GM23338 (cell line): ENCODE data around the gene RRBP1. TPM values are rescaled to one million over a fixed set of nuclear protein-coding genes. Genes with fewer than 3 reads are reported as not detected.

Source experiments
- ATAC-seq: fragments of 200-7000 bp; cut with Tn5 transposase; 3 replicates; pipeline ENCODE4 v1.9.1; 2020
- DNase-seq: peaks from one replicate; pipeline ENCODE4 v3.0.0-alpha.2; 2015; ENCODE audit warnings: low spot score
- H2AFZ ChIP-seq: fragments of 200-600 bp; sonication (generic); 2 replicates; pipeline ENCODE4 v1.8.0; 2016; ENCODE audit warnings: antibody characterized with exemption, mild to moderate bottlenecking, moderate library complexity
- H3F3A ChIP-seq: fragments of 200-600 bp; sonication (generic); replicated peaks from 2 replicates; pipeline ENCODE4 v1.8.0; 2017; ENCODE audit warnings: antibody characterized with exemption, mixed run types, low read depth
- H3K27ac ChIP-seq: fragments of 200-600 bp; sonication (generic); 2 replicates; pipeline ENCODE4 v1.6.1; 2016; ENCODE audit warnings: low read depth
- H3K27me3 ChIP-seq: fragments of 200-600 bp; sonication (generic); 2 replicates; pipeline ENCODE4 v1.8.0; 2016; ENCODE audit warnings: mild to moderate bottlenecking, mixed run types, moderate library complexity; ENCODE audit not compliant: insufficient read depth
- H3K36me3 ChIP-seq: fragments of 200-600 bp; sonication (generic); 2 replicates; pipeline ENCODE4 v1.8.0; 2016; ENCODE audit warnings: mild to moderate bottlenecking; ENCODE audit not compliant: insufficient read depth
- H3K4me1 ChIP-seq: fragments of 200-600 bp; sonication (generic); 2 replicates; pipeline ENCODE4 v1.8.0; 2016; ENCODE audit warnings: mild to moderate bottlenecking, moderate library complexity; ENCODE audit not compliant: insufficient read depth
- H3K4me2 ChIP-seq: fragments of 200-600 bp; sonication (generic); 2 replicates; pipeline ENCODE4 v1.7.1; 2017; ENCODE audit warnings: mixed run types
- H3K4me3 ChIP-seq: fragments of 200-600 bp; sonication (generic); 2 replicates; pipeline ENCODE4 v1.6.1; 2016; ENCODE audit warnings: mixed run types
- H3K79me2 ChIP-seq: fragments of 200-600 bp; sonication (generic); replicated peaks from 2 replicates; pipeline ENCODE4 v1.8.0; 2017; ENCODE audit warnings: mild to moderate bottlenecking; ENCODE audit not compliant: insufficient read depth
- H3K9me2 ChIP-seq: fragments of 200-600 bp; sonication (generic); 2 replicates; pipeline ENCODE4 v1.8.0; 2017; ENCODE audit not compliant: insufficient read depth
- H4K20me1 ChIP-seq: fragments of 200-600 bp; sonication (generic); replicated peaks from 2 replicates; pipeline ENCODE4 v1.8.0; 2017; ENCODE audit warnings: mild to moderate bottlenecking; ENCODE audit not compliant: insufficient read depth
- H3K27ac Mint-ChIP-seq: 2 replicates; pipeline ENCODE4 v1.8.0; 2020; ENCODE audit warnings: inconsistent platforms, mild to moderate bottlenecking, moderate library complexity, mixed read lengths
- H3K27me3 Mint-ChIP-seq: 3 replicates; pipeline ENCODE4 v1.8.0; 2022; ENCODE audit warnings: low read depth, mild to moderate bottlenecking, moderate library complexity, mixed read lengths, inconsistent platforms; ENCODE audit not compliant: insufficient read depth, poor library complexity
- H3K36me3 Mint-ChIP-seq: 3 replicates; pipeline ENCODE4 v1.8.0; 2021; ENCODE audit warnings: low read depth, mild to moderate bottlenecking, inconsistent platforms, moderate library complexity, mixed read lengths
- H3K4me1 Mint-ChIP-seq: 3 replicates; pipeline ENCODE4 v1.8.0; 2020; ENCODE audit warnings: mild to moderate bottlenecking, inconsistent platforms, mixed read lengths
- H3K4me3 Mint-ChIP-seq: 3 replicates; pipeline ENCODE4 v1.8.0; 2021; ENCODE audit warnings: moderate library complexity, mild to moderate bottlenecking, inconsistent platforms, mixed read lengths
- H3K9me3 Mint-ChIP-seq: 3 replicates; pipeline ENCODE4 v1.8.0; 2020; ENCODE audit warnings: moderate library complexity, mild to moderate bottlenecking, inconsistent platforms, mixed read lengths
- ETS1 ChIP-seq: IDR thresholded peaks from 2 replicates; pipeline ENCODE4 v1.6.1; 2016; ENCODE audit warnings: antibody characterized with exemption
- EZH2 ChIP-seq: fragments of 200-600 bp; sonication (generic); IDR thresholded peaks from one replicate; pipeline ENCODE4 v1.8.0; 2017; ENCODE audit warnings: antibody characterized with exemption, mild to moderate bottlenecking, low read depth; ENCODE audit not compliant: unreplicated experiment
- JUNB ChIP-seq: IDR thresholded peaks from one replicate; pipeline ENCODE4 v1.6.1; 2016; ENCODE audit warnings: antibody characterized with exemption; ENCODE audit not compliant: unreplicated experiment
- POLR2AphosphoS5 ChIP-seq: IDR thresholded peaks from 2 replicates; pipeline ENCODE4 v1.6.1; 2016; ENCODE audit warnings: antibody characterized with exemption, low read depth
- ZNF114 ChIP-seq: fragments of 250-450 bp; sonication (Bioruptor Pico); IDR thresholded peaks from 2 replicates; pipeline ENCODE4 v1.5.0; 2020; ENCODE audit warnings: mild to moderate bottlenecking, moderate library complexity
- ZNF331 ChIP-seq: fragments of 250-450 bp; sonication (Bioruptor Pico); IDR thresholded peaks from 2 replicates; pipeline ENCODE4 v1.5.0; 2020; ENCODE audit warnings: low read depth, mild to moderate bottlenecking, moderate library complexity
- polyA plus RNA-seq: library from polyadenylated mRNA; unstranded; fragments of >200 nt; fragmentation: Nextera tagmentation; extraction: Ambion mirVana; gene quantifications from 2 replicates; pipeline ENCODE4 v1.2.1, GENCODE V29; 2016
- total RNA-seq: library from RNA; depleted of rRNA; stranded (reverse); fragments of >200 nt; shearing (Covaris generic); gene quantifications from 2 replicates; pipeline ENCODE4 v1.2.3, GENCODE V29; 2014
- TF ChIP-seq, protein P1 (sequence below): fragments of 250-450 bp; sonication (Bioruptor Pico); IDR thresholded peaks from 2 replicates; pipeline ENCODE4 v1.5.0; 2020; ENCODE audit warnings: mild to moderate bottlenecking, moderate library complexity

RRBP1 gene
- total and polyA plus RNA-seq, 2 experiments from 2014 or later: 105 to 113 TPM

DNA sequence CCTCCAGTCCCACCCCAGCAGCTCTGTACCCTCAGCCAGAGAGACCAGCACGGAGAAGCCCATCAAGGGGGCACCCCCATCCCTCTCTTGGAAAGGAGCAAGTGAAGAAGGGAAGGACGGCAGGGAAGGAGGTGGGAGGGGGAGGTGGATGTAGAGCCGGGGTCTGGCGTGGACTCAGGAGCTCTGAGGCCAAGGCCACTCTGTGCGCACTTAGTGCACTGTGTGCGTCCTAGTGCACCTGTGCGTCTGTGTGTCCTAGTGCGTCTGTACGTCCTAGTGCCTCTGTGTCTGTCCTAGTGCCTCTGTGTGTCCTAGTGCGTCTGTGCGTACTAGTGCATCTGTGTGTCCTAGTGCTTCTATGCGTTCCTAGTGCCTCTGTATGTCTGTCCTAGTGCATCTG, 58.0 kb downstream of the RRBP1 start (continued):
- TF ChIP-seq, protein P1, sequence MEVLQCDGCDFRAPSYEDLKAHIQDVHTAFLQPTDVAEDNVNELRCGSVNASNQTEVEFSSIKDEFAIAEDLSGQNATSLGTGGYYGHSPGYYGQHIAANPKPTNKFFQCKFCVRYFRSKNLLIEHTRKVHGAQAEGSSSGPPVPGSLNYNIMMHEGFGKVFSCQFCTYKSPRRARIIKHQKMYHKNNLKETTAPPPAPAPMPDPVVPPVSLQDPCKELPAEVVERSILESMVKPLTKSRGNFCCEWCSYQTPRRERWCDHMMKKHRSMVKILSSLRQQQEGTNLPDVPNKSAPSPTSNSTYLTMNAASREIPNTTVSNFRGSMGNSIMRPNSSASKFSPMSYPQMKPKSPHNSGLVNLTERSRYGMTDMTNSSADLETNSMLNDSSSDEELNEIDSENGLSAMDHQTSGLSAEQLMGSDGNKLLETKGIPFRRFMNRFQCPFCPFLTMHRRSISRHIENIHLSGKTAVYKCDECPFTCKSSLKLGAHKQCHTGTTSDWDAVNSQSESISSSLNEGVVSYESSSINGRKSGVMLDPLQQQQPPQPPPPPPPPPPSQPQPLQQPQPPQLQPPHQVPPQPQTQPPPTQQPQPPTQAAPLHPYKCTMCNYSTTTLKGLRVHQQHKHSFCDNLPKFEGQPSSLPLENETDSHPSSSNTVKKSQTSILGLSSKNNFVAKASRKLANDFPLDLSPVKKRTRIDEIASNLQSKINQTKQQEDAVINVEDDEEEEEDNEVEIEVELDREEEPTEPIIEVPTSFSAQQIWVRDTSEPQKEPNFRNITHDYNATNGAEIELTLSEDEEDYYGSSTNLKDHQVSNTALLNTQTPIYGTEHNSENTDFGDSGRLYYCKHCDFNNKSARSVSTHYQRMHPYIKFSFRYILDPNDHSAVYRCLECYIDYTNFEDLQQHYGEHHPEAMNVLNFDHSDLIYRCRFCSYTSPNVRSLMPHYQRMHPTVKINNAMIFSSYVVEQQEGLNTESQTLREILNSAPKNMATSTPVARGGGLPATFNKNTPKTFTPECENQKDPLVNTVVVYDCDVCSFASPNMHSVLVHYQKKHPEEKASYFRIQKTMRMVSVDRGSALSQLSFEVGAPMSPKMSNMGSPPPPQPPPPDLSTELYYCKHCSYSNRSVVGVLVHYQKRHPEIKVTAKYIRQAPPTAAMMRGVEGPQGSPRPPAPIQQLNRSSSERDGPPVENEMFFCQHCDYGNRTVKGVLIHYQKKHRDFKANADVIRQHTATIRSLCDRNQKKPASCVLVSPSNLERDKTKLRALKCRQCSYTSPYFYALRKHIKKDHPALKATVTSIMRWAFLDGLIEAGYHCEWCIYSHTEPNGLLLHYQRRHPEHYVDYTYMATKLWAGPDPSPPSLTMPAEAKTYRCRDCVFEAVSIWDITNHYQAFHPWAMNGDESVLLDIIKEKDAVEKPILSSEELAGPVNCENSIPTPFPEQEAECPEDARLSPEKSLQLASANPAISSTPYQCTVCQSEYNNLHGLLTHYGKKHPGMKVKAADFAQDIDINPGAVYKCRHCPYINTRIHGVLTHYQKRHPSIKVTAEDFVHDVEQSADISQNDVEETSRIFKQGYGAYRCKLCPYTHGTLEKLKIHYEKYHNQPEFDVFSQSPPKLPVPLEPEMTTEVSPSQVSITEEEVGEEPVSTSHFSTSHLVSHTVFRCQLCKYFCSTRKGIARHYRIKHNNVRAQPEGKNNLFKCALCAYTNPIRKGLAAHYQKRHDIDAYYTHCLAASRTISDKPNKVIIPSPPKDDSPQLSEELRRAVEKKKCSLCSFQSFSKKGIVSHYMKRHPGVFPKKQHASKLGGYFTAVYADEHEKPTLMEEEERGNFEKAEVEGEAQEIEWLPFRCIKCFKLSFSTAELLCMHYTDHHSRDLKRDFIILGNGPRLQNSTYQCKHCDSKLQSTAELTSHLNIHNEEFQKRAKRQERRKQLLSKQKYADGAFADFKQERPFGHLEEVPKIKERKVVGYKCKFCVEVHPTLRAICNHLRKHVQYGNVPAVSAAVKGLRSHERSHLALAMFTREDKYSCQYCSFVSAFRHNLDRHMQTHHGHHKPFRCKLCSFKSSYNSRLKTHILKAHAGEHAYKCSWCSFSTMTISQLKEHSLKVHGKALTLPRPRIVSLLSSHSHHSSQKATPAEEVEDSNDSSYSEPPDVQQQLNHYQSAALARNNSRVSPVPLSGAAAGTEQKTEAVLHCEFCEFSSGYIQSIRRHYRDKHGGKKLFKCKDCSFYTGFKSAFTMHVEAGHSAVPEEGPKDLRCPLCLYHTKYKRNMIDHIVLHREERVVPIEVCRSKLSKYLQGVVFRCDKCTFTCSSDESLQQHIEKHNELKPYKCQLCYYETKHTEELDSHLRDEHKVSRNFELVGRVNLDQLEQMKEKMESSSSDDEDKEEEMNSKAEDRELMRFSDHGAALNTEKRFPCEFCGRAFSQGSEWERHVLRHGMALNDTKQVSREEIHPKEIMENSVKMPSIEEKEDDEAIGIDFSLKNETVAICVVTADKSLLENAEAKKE: no peak
- no peak for TF ChIP-seq JUNB
- no peak for TF ChIP-seq ZNF331 (CRISPR knock-in tag)

- Mint-ChIP-seq H3K36me3 (peaks cover 70% of the 10 kb centered on the region), H3K27me3 (peaks cover 8% of the 10 kb centered on the region), H3K9me3 (0 out of 3 replicates have a peak, but pooled peaks cover 3% of the 10 kb centered on the region), H3K4me3 (no peak overlapping the region), H3K27ac (no peak overlapping the region), H3K4me1 (no peaks in the 10 kb centered on the region; the same call in 2 of the 3 replicates)
- DNase-seq (no peak), ATAC-seq (no peak)
- no peaks in the 10 kb centered on the region for H3K4me1 ChIP-seq
- no peak overlapping the region for H3K4me3 ChIP-seq
- H3K4me2 ChIP-seq: no peak overlapping the region
- peaks cover 5% of the 10 kb centered on the region; the same call in 1 of the 2 replicates for H3K36me3 ChIP-seq
- H2AFZ ChIP-seq: no peak overlapping the region
- H3K9me2 ChIP-seq: no peaks in the 10 kb centered on the region
- H4K20me1 ChIP-seq: 0 out of 2 replicates have a peak, but pooled peaks cover 4% of the 10 kb centered on the region
- no peak overlapping the region for H3K27ac ChIP-seq
- H3K27me3 ChIP-seq: no peaks in the 10 kb centered on the region
- no peaks in the 10 kb centered on the region for H3F3A ChIP-seq
- no peaks in the 10 kb centered on the region for H3K79me2 ChIP-seq
- no peak for TF ChIP-seq POLR2AphosphoS5
- no peak for TF ChIP-seq ETS1
- no peak for TF ChIP-seq ZNF114
- TF ChIP-seq EZH2: no peak
- TF ChIP-seq, protein P1: no peak
Observed at GRCh38 chr20:17622851-17623508, 59.1 kb downstream of the RRBP1 start.
